HepG2 (cell line): ENCODE results near the gene BAIAP2L2. TPM values are rescaled to one million over a fixed set of nuclear protein-coding genes. Genes with fewer than 3 reads are reported as not detected.
A peak's percentile ranks its signal among the peaks of the same experiment; 100 is the strongest.

Source experiments
- DR1 ChIP-seq: sonication (generic); formaldehyde crosslinking; IDR thresholded peaks from 2 replicates; pipeline ENCODE4 v1.8.0; 2021; ENCODE audit warnings: mild to moderate bottlenecking, missing genetic modification reagents, inconsistent platforms
- FLYWCH1 ChIP-seq: sonication (generic); formaldehyde crosslinking; IDR thresholded peaks from 2 replicates; pipeline ENCODE4 v1.8.1; 2023; ENCODE audit warnings: mild to moderate bottlenecking, missing genetic modification reagents
- HNRNPH1 ChIP-seq: fragments of 200-400 bp; formaldehyde crosslinking; optimal IDR thresholded peaks from 2 replicates; pipeline ENCODE3; 2017; ENCODE audit warnings: mild to moderate bottlenecking, low read depth, low read length
- HOXA9 ChIP-seq: sonication (generic); formaldehyde crosslinking; IDR thresholded peaks from 2 replicates; pipeline ENCODE4 v1.8.1; 2022; ENCODE audit warnings: missing genetic modification reagents, mild to moderate bottlenecking, moderate library complexity, borderline replicate concordance
- MAFG ChIP-seq: sonication (generic); formaldehyde crosslinking; IDR thresholded peaks from 2 replicates; pipeline ENCODE4 v1.5.1; 2020; ENCODE audit warnings: mild to moderate bottlenecking, missing genetic modification reagents
- MIER2 ChIP-seq: IDR thresholded peaks from 2 replicates; pipeline ENCODE4 v1.6.1; 2016; ENCODE audit warnings: missing biosample characterization, missing genetic modification reagents
- NFATC3 ChIP-seq: sonication (generic); formaldehyde crosslinking; IDR thresholded peaks from 2 replicates; pipeline ENCODE4 v1.5.1; 2020; ENCODE audit warnings: mild to moderate bottlenecking, missing genetic modification reagents
- NFE2L1 ChIP-seq: sonication (generic); formaldehyde crosslinking; IDR thresholded peaks from 2 replicates; pipeline ENCODE4 v1.4.0; 2020; ENCODE audit warnings: missing genetic modification reagents, mild to moderate bottlenecking, borderline replicate concordance
- NR2C2 ChIP-seq: sonication (generic); formaldehyde crosslinking; IDR thresholded peaks from 2 replicates; pipeline ENCODE4 v1.4.0; 2020; ENCODE audit warnings: missing genetic modification reagents, mild to moderate bottlenecking, moderate library complexity, borderline replicate concordance
- POGZ ChIP-seq: sonication (generic); formaldehyde crosslinking; IDR thresholded peaks from 2 replicates; pipeline ENCODE4 v1.4.0; 2020; ENCODE audit warnings: mild to moderate bottlenecking, missing genetic modification reagents
- RNF2 ChIP-seq: fragments of 450-650 bp; conservative IDR thresholded peaks from 2 replicates; pipeline ENCODE4 v1.6.1; 2016; ENCODE audit warnings: low read depth
- RORA ChIP-seq: sonication (generic); formaldehyde crosslinking; IDR thresholded peaks from 2 replicates; pipeline ENCODE4 v1.5.0; 2020; ENCODE audit warnings: mild to moderate bottlenecking, missing genetic modification reagents, moderate library complexity
- RXRB ChIP-seq: IDR thresholded peaks from 2 replicates; pipeline ENCODE4 v1.6.1; 2016; ENCODE audit warnings: borderline replicate concordance, missing genetic modification reagents, missing compliant biosample characterization
- TSC22D2 ChIP-seq: sonication (generic); formaldehyde crosslinking; IDR thresholded peaks from 2 replicates; pipeline ENCODE4 v1.5.1; 2020; ENCODE audit warnings: missing genetic modification reagents, mild to moderate bottlenecking, borderline replicate concordance
- ZBTB1 ChIP-seq: sonication (generic); formaldehyde crosslinking; IDR thresholded peaks from 2 replicates; pipeline ENCODE4 v1.4.0; 2020; ENCODE audit warnings: missing genetic modification reagents, borderline replicate concordance
- ZC3H4 ChIP-seq: sonication (generic); formaldehyde crosslinking; IDR thresholded peaks from 2 replicates; pipeline ENCODE4 v1.4.0; 2020; ENCODE audit warnings: missing genetic modification reagents, borderline replicate concordance
- ZNF20 ChIP-seq: sonication (generic); formaldehyde crosslinking; IDR thresholded peaks from 2 replicates; pipeline ENCODE4 v1.4.0; 2020; ENCODE audit warnings: mild to moderate bottlenecking, moderate library complexity, missing genetic modification reagents
- ZNF337 ChIP-seq: sonication (generic); formaldehyde crosslinking; IDR thresholded peaks from 2 replicates; pipeline ENCODE4 v1.5.1; 2020; ENCODE audit warnings: missing genetic modification reagents, low read depth, mild to moderate bottlenecking, borderline replicate concordance
- ZNF343 ChIP-seq: sonication (generic); formaldehyde crosslinking; IDR thresholded peaks from 2 replicates; pipeline ENCODE4 v1.4.0; 2020; ENCODE audit warnings: mild to moderate bottlenecking, missing genetic modification reagents
- ZNF629 ChIP-seq: sonication (generic); formaldehyde crosslinking; conservative IDR thresholded peaks from 2 replicates; pipeline ENCODE4 v1.5.0; 2020; ENCODE audit warnings: missing genetic modification reagents
- ZNF678 ChIP-seq: sonication (generic); formaldehyde crosslinking; IDR thresholded peaks from 2 replicates; pipeline ENCODE4 v1.4.0; 2020; ENCODE audit warnings: mild to moderate bottlenecking, missing genetic modification reagents
- ZNF720 ChIP-seq: sonication (generic); formaldehyde crosslinking; IDR thresholded peaks from 2 replicates; pipeline ENCODE4 v1.4.0; 2020; ENCODE audit warnings: missing genetic modification reagents
- ZNF75D ChIP-seq: sonication (generic); formaldehyde crosslinking; IDR thresholded peaks from 2 replicates; pipeline ENCODE4 v1.8.1; 2023; ENCODE audit warnings: missing genetic modification reagents, mild to moderate bottlenecking, borderline replicate concordance
- ZNF777 ChIP-seq: sonication (generic); formaldehyde crosslinking; IDR thresholded peaks from 2 replicates; pipeline ENCODE4 v1.4.0; 2020; ENCODE audit warnings: missing genetic modification reagents
- polyA plus RNA-seq, 8 experiments: library from polyadenylated mRNA; depleted of rRNA in 3 of 8; stranded (reverse) in 7 of 8; unstranded in 1 of 8; fragments of >200 nt; fragmentation: Illumina TruSeq in 4 of 8; extraction: Trizol in 4 of 8; gene quantifications; 2 replicates each; pipeline versions ENCODE4 v1.2.1 to v1.2.3, GENCODE V29; 2011 to 2016; ENCODE audit warnings: low read depth in 4 of 8, missing spikeins in 1 of 8, mixed read lengths in 1 of 8; ENCODE audit not compliant: insufficient read depth in 1 of 8
- total RNA-seq, 5 experiments: library from RNA; depleted of rRNA; stranded (reverse); fragments of >200 nt; fragmentation: Illumina TruSeq; extraction: Trizol; gene quantifications; 2 replicates each; pipeline ENCODE4 v1.2.3, GENCODE V29; 2016; ENCODE audit warnings: low read depth in 1 of 5
- TF ChIP-seq, protein P1 (sequence below): sonication (generic); formaldehyde crosslinking; IDR thresholded peaks from 2 replicates; pipeline ENCODE4 v1.4.0; 2020; ENCODE audit warnings: missing genetic modification reagents
- TF ChIP-seq, protein P2 (sequence below): IDR thresholded peaks from 2 replicates; pipeline ENCODE4 v1.6.1; 2016
- TF ChIP-seq, protein P3 (sequence below): sonication (generic); formaldehyde crosslinking; IDR thresholded peaks from 2 replicates; pipeline ENCODE4 v1.9.0; 2021; ENCODE audit warnings: missing genetic modification reagents, borderline replicate concordance

BAIAP2L2 gene
- total and polyA plus RNA-seq, 2 of the 13 experiments (the other 11 are each of a cell fraction or from before 2014, with no cell fraction given) = 4.4 to 7.5 TPM

DNA sequence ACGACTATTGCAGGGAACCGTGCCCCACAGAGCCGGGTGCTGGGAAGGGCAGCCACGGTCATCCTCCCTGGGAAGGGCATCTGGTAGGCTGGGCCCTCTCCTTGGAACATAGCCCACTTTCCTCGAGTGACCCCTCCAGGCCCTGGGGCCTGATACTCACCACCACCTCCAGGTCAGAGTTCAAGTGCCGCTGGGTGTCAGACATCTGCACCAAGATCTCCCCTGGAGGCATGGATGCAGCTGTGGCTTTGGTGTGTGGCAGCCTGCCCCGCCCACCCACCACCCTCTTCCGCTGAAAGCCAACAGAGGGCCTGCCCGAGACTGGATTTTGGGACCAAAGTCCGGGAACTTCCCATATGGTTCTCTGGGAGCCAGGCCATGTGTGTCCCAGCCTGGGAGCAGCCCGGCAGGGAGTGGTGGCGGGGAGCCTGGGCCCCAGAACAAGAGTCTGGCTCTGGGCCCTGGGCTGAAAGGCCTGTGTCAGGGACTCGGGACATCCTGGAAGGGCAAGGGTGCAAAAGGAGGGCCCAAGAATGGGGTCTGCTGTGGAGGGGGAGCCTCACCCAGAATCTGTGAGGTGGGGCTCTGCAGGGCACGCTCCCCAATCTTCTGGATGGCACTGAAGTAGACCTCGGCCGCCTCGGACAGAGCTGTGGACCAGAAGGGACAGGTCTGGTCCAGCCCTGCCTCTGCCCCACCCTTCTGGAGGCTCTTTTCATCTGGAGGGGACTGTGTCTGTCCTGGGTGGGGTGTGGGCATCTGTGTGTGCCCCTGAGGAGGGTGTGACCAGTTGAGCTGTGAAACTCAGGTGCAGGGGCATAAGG lies 2.6 kb downstream of the BAIAP2L2 start (continued):
- TF ChIP-seq, protein P1, sequence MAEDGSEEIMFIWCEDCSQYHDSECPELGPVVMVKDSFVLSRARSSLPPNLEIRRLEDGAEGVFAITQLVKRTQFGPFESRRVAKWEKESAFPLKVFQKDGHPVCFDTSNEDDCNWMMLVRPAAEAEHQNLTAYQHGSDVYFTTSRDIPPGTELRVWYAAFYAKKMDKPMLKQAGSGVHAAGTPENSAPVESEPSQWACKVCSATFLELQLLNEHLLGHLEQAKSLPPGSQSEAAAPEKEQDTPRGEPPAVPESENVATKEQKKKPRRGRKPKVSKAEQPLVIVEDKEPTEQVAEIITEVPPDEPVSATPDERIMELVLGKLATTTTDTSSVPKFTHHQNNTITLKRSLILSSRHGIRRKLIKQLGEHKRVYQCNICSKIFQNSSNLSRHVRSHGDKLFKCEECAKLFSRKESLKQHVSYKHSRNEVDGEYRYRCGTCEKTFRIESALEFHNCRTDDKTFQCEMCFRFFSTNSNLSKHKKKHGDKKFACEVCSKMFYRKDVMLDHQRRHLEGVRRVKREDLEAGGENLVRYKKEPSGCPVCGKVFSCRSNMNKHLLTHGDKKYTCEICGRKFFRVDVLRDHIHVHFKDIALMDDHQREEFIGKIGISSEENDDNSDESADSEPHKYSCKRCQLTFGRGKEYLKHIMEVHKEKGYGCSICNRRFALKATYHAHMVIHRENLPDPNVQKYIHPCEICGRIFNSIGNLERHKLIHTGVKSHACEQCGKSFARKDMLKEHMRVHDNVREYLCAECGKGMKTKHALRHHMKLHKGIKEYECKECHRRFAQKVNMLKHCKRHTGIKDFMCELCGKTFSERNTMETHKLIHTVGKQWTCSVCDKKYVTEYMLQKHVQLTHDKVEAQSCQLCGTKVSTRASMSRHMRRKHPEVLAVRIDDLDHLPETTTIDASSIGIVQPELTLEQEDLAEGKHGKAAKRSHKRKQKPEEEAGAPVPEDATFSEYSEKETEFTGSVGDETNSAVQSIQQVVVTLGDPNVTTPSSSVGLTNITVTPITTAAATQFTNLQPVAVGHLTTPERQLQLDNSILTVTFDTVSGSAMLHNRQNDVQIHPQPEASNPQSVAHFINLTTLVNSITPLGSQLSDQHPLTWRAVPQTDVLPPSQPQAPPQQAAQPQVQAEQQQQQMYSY (CRISPR knock-in tag) = no peak
- TF ChIP-seq ZC3H4 (CRISPR knock-in tag) (no peak), MAFG (CRISPR knock-in tag) (no peak), ZNF337 (CRISPR knock-in tag) (no peak), HOXA9 (CRISPR knock-in tag) (no peak), RORA (CRISPR knock-in tag) (no peak), ZNF777 (CRISPR knock-in tag) (no peak), RXRB (CRISPR knock-in tag) (peak; percentile 76), FLYWCH1 (CRISPR knock-in tag) (no peak), TSC22D2 (CRISPR knock-in tag) (peak; percentile 3; the same call in 1 of the 2 replicates), NR2C2 (CRISPR knock-in tag) (peak; percentile 79), ZNF720 (CRISPR knock-in tag) (no peak), ZBTB1 (CRISPR knock-in tag) (no peak), ZNF343 (0 out of 2 replicates have a peak, but pooled peaks have one; percentile 15), POGZ (CRISPR knock-in tag) (no peak), RNF2 (no peak), ZNF20 (CRISPR knock-in tag) (no peak), ZNF629 (CRISPR knock-in tag) (no peak), DR1 (CRISPR knock-in tag) (no peak), HNRNPH1 (no peak), ZNF678 (no peak), NFE2L1 (no peak), MIER2 (CRISPR knock-in tag) (no peak), NFATC3 (no peak), ZNF75D (CRISPR knock-in tag) (no peak)
- TF ChIP-seq, protein P2, sequence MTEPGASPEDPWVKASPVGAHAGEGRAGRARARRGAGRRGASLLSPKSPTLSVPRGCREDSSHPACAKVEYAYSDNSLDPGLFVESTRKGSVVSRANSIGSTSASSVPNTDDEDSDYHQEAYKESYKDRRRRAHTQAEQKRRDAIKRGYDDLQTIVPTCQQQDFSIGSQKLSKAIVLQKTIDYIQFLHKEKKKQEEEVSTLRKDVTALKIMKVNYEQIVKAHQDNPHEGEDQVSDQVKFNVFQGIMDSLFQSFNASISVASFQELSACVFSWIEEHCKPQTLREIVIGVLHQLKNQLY (CRISPR knock-in tag) = peak; percentile 72; the same call in 1 of the 2 replicates
- TF ChIP-seq, protein P3, sequence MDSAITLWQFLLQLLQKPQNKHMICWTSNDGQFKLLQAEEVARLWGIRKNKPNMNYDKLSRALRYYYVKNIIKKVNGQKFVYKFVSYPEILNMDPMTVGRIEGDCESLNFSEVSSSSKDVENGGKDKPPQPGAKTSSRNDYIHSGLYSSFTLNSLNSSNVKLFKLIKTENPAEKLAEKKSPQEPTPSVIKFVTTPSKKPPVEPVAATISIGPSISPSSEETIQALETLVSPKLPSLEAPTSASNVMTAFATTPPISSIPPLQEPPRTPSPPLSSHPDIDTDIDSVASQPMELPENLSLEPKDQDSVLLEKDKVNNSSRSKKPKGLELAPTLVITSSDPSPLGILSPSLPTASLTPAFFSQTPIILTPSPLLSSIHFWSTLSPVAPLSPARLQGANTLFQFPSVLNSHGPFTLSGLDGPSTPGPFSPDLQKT (CRISPR knock-in tag) = no peak
